Neural cell (in vitro differentiated cells): ENCODE measurements around the gene CCT3. TPM values are rescaled to one million over a fixed set of nuclear protein-coding genes. Genes with fewer than 3 reads are reported as not detected.

Experiments
- H2AFZ ChIP-seq: fragments of 200-600, 300-800 bp; sonication (generic), shearing (Covaris generic); 2 replicates; pipeline ENCODE4 v1.6.0; 2014; ENCODE audit warnings: low read depth, mild to moderate bottlenecking, antibody characterized with exemption, low read length, moderate library complexity
- H3F3A ChIP-seq: fragments of 200-600 bp; shearing (Covaris generic); 2 replicates; pipeline ENCODE4 v1.6.1; 2016; ENCODE audit warnings: mild to moderate bottlenecking, moderate library complexity, mixed read lengths, antibody characterized with exemption, low read length; ENCODE audit not compliant: insufficient read depth, poor library complexity, severe bottlenecking
- H3K27ac ChIP-seq: fragments of 200-600, 300-800 bp; sonication (generic), shearing (Covaris generic); 2 replicates; pipeline ENCODE4 v1.5.1; 2014; ENCODE audit warnings: mild to moderate bottlenecking, low read length, moderate library complexity
- H3K27me3 ChIP-seq: fragments of 300-800, 200-600 bp; sonication (generic), shearing (Covaris generic); 2 replicates; pipeline ENCODE4 v1.6.0; 2014; ENCODE audit warnings: mild to moderate bottlenecking, low read depth, low read length, moderate library complexity; ENCODE audit not compliant: insufficient read depth
- H3K36me3 ChIP-seq: fragments of 300-800, 200-600 bp; sonication (generic), shearing (Covaris generic); 2 replicates; pipeline ENCODE4 v1.5.1; 2014; ENCODE audit warnings: mild to moderate bottlenecking, antibody characterized with exemption, low read length, moderate library complexity; ENCODE audit not compliant: insufficient read depth
- H3K4me2 ChIP-seq: fragments of 300-800, 200-600 bp; sonication (generic), shearing (Covaris generic); 2 replicates; pipeline ENCODE4 v1.6.0; 2014; ENCODE audit warnings: mild to moderate bottlenecking, low read length
- H3K4me3 ChIP-seq: fragments of 300-800, 200-600 bp; sonication (generic), shearing (Covaris generic); 2 replicates; pipeline ENCODE4 v1.5.1; 2014; ENCODE audit warnings: mild to moderate bottlenecking, low read length, moderate library complexity
- H3K79me2 ChIP-seq: fragments of 200-600 bp; shearing (Covaris generic); replicated peaks from 2 replicates; pipeline ENCODE4 v1.6.0; 2014; ENCODE audit warnings: mild to moderate bottlenecking, low read length, moderate library complexity; ENCODE audit not compliant: insufficient read depth
- H3K9ac ChIP-seq: fragments of 300-800, 200-600 bp; sonication (generic), shearing (Covaris generic); 2 replicates; pipeline ENCODE4 v1.6.1; 2016; ENCODE audit warnings: mild to moderate bottlenecking, low read length, mixed read lengths
- H3K9me2 ChIP-seq: fragments of 200-600 bp; shearing (Covaris generic); 2 replicates; pipeline ENCODE4 v1.6.1; 2016; ENCODE audit warnings: mild to moderate bottlenecking, low read length, mixed read lengths; ENCODE audit not compliant: insufficient read depth
- H3K9me3 ChIP-seq: fragments of 200-600, 300-800 bp; sonication (generic), shearing (Covaris generic); 2 replicates; pipeline ENCODE4 v1.6.1; 2016; ENCODE audit warnings: mild to moderate bottlenecking, mixed run types, low read length, moderate library complexity, mixed read lengths
- H4K20me1 ChIP-seq: fragments of 200-600 bp; shearing (Covaris generic); 2 replicates; pipeline ENCODE4 v1.6.1; 2016; ENCODE audit warnings: mild to moderate bottlenecking, mixed run types; ENCODE audit not compliant: insufficient read depth
- CTCF ChIP-seq: fragments of 450-650 bp; IDR thresholded peaks from 2 replicates; pipeline ENCODE4 v1.5.1; 2014; ENCODE audit warnings: antibody characterized with exemption, mild to moderate bottlenecking, moderate library complexity; ENCODE audit not compliant: poor library complexity, severe bottlenecking
- EP300 ChIP-seq: fragments of 450-650 bp; conservative IDR thresholded peaks from 2 replicates; pipeline ENCODE4 v1.6.1; 2014; ENCODE audit warnings: antibody characterized with exemption, mild to moderate bottlenecking, moderate library complexity; ENCODE audit not compliant: poor library complexity, severe bottlenecking
- EZH2 ChIP-seq: fragments of 200-600, 300-800 bp; shearing (Covaris generic), sonication (generic); IDR thresholded peaks from 2 replicates; pipeline ENCODE4 v1.6.1; 2014; ENCODE audit warnings: antibody characterized with exemption, low read length, borderline replicate concordance, mild to moderate bottlenecking; ENCODE audit not compliant: insufficient read depth, poor library complexity, severe bottlenecking
- MXI1 ChIP-seq: fragments of 450-650 bp; conservative IDR thresholded peaks from 2 replicates; pipeline ENCODE4 v1.6.1; 2014; ENCODE audit warnings: antibody characterized with exemption, mild to moderate bottlenecking; ENCODE audit not compliant: poor library complexity, severe bottlenecking
- POLR2AphosphoS5 ChIP-seq: IDR thresholded peaks from 2 replicates; pipeline ENCODE4 v1.6.1; 2012
- RAD21 ChIP-seq: fragments of 450-650 bp; conservative IDR thresholded peaks from 2 replicates; pipeline ENCODE4 v1.6.1; 2014; ENCODE audit warnings: antibody characterized with exemption, mild to moderate bottlenecking, moderate library complexity
- REST ChIP-seq: IDR thresholded peaks from 2 replicates; pipeline ENCODE4 v1.6.1; 2012; ENCODE audit warnings: borderline replicate concordance
- SMC3 ChIP-seq: fragments of 450-650 bp; conservative IDR thresholded peaks from 2 replicates; pipeline ENCODE4 v1.6.1; 2014; ENCODE audit warnings: antibody characterized with exemption, mild to moderate bottlenecking, moderate library complexity; ENCODE audit not compliant: poor library complexity
- TAF1 ChIP-seq: IDR thresholded peaks from 2 replicates; pipeline ENCODE4 v1.6.1; 2012; ENCODE audit warnings: low read depth
- polyA plus RNA-seq: library from polyadenylated mRNA; depleted of rRNA; stranded (reverse); fragments of >200 nt; gene quantifications from 2 replicates; pipeline ENCODE4 v1.2.3, GENCODE V29; 2014

The CCT3 gene
- polyA plus RNA-seq, 1 donor from 2014 or later, result 288 TPM

GRCh38 chr1:156337888-156338179 lies 258 bp downstream of the CCT3 start:
- Histone ChIP-seq H2AFZ (peak overlapping the region; percentile 49), H3F3A (no peaks in the 10 kb centered on the region), H3K36me3 (peaks cover 14% of the 10 kb centered on the region), H4K20me1 (no peaks in the 10 kb centered on the region), H3K27ac (peak overlapping the region; percentile 75), H3K9me3 (no peaks in the 10 kb centered on the region), H3K27me3 (no peaks in the 10 kb centered on the region), H3K9ac (peak overlapping the region; percentile 79), H3K4me3 (peak overlapping the region; percentile 82), H3K4me2 (peak overlapping the region; percentile 53), H3K79me2 (peaks cover 29% of the 10 kb centered on the region), H3K9me2 (no peaks in the 10 kb centered on the region)
- TF ChIP-seq POLR2AphosphoS5, result no peak
- no peak for TF ChIP-seq TAF1

GRCh38 chr1:156337052-156337887 lies 822 bp downstream of the CCT3 start:
- TF ChIP-seq EZH2 (no peak), EP300 (no peak), MXI1 (no peak), TAF1 (no peak), REST (no peak)
- peak overlapping the region; percentile 49 for H2AFZ ChIP-seq
- H3K27me3 ChIP-seq, result no peaks in the 10 kb centered on the region

GRCh38 chr1:156336242-156336641 lies 1.9 kb downstream of the CCT3 start:
- H3K27me3 ChIP-seq, result no peaks in the 10 kb centered on the region

More at GRCh38 chr1:156337052-156337887, 822 bp downstream of the CCT3 start:
- Histone ChIP-seq H3F3A (no peaks in the 10 kb centered on the region), H3K36me3 (peaks cover 20% of the 10 kb centered on the region), H3K4me3 (peak overlapping the region; percentile 82), H3K9me2 (no peaks in the 10 kb centered on the region), H3K4me2 (peak overlapping the region; percentile 53), H3K9ac (peak overlapping the region; percentile 79), H3K9me3 (no peaks in the 10 kb centered on the region), H4K20me1 (no peaks in the 10 kb centered on the region), H3K27ac (peak overlapping the region; percentile 75), H3K79me2 (peaks cover 29% of the 10 kb centered on the region)

More at GRCh38 chr1:156336242-156336641, 1.9 kb downstream of the CCT3 start:
- Histone ChIP-seq H3K4me3 (peak overlapping the region; percentile 82), H3K79me2 (peaks cover 29% of the 10 kb centered on the region), H3K9ac (no peak overlapping the region), H3K9me2 (no peaks in the 10 kb centered on the region), H4K20me1 (no peaks in the 10 kb centered on the region), H3F3A (no peaks in the 10 kb centered on the region), H2AFZ (no peak overlapping the region), H3K27ac (no peak overlapping the region), H3K9me3 (no peaks in the 10 kb centered on the region), H3K4me2 (peak overlapping the region; percentile 53), H3K36me3 (peaks cover 20% of the 10 kb centered on the region)
- no peak for TF ChIP-seq RAD21
- no peak for TF ChIP-seq REST
- TF ChIP-seq CTCF, result no peak
- no peak for TF ChIP-seq MXI1
- no peak for TF ChIP-seq EP300
- no peak for TF ChIP-seq SMC3
- no peak for TF ChIP-seq POLR2AphosphoS5
